Hematopoietic multipotent progenitor cell treated with erythropoietin and hydrocortisone succinate and interleukin-3 and kit ligand, for 4 days (in vitro differentiated cells): ENCODE measurements around the gene GSX1.
A peak's percentile ranks its signal among the peaks of the same experiment; 100 is the strongest.
"Not testable (repeated sequence)": the region's sequence is repeated elsewhere in the genome, so short reads cannot be mapped to it uniquely, and the experiment has no call there.

Source experiments
- DNase-seq: peaks from one replicate; pipeline ENCODE4 v3.0.0-alpha.2; 2015

Gene GSX1

DNA sequence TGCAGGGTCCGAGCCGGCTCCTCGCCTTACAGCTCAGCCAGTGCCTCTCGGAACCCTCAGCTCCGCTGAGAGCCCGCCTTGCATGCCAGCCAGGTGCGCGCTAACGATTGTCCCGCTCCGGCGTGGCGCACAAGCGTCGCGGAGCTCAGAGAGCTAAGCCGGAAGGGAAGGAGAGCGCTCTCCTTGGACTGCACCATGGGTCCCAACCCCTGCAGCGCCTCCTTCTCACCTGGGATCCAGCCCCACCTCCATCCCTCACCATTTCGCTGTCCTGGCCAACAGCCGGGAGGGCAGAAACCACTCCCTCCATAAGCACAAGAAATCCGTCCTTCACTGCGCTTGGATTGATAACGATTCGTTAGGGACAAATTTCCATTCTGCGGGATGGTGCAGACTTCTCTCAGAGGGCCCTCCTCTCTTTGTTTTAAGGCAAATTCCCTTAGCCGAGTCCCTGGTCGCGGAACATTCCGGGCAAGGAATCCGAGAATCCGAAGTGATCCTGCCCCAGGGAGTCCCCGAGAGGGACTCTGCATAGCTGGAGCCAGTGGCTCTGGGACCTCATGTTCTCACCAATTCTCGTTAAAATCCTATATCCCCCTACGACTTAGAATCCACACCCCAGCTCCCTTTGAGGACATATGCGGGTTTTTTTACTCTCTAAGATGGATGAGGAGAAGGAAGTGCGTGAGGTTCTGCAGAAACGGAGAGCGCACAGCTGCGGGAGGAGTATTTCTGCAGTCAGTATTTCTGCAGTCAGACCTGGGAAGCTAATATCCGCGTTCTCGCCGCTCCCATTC lies 2.8 kb downstream of the GSX1 start:
- no peak for DNase-seq

DNA sequence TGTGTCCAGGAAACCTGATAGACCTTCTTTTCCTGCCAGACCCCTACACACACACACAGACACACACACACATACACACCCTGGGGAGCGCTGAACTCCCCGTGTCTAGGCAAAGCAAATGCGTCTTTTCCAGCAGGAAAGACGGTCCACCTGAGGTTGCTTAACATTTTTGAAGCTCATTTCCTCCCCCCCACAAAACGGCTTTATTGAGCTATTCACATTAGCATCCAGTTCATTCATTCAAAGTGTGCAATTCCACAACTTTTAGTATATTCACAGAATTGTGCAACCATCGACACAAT lies 3.4 kb downstream of the GSX1 start:
- DNase-seq, result no peak

DNA sequence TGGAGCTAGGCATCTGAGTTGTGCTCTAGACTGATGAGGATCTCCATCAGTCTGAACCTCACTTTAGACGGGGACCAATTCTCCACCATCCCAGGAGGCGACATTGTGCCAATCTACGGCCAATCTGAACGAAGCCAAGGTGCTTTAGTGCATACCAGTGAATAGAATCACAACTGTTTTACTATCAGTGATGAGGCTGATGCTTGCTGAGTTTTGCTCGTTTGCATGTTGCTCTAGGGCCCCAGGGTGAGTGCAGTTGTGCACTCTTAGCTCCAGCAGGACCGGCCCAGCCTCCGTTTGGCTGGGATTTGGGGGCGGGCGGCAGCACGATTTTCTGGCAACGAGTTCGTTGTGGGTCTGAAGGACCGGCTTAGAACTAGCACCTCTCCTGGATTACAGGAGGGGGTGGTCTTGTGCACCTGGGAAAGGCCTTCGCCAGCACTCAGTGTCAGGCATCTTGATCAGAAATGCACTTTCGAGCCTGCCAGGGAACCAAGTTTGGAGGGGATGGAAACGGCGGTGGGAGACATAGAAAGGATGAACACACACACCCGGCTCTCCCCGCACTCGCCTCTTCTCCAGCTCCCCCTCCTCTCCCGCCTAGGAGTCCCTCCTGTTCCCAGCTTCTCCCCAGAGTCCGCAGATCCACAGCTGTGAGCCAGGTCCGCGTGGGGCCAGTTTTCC lies 4.4 kb downstream of the GSX1 start:
- DNase-seq, result no peak

DNA sequence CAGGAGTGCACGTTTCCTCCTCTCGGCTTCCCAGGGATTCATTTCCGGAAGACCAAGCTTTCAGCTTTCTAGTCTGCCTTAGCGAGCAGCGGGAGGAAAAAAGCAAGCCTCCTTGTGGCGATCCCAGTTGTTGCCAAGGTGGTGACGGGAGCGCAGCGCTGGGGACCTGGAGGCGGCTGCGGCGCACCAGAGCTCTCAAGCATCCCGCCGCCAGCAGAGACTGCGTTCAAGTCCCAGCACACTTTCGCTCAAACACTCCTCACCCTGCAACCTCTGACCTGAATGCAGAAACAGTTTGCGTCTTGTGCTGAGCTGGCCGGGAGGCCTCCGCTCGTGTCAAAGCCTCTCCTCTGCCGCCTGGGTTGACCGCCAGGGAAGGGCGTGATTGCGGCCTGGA lies 4.9 kb downstream of the GSX1 start:
- peak; percentile 18 for DNase-seq

DNA sequence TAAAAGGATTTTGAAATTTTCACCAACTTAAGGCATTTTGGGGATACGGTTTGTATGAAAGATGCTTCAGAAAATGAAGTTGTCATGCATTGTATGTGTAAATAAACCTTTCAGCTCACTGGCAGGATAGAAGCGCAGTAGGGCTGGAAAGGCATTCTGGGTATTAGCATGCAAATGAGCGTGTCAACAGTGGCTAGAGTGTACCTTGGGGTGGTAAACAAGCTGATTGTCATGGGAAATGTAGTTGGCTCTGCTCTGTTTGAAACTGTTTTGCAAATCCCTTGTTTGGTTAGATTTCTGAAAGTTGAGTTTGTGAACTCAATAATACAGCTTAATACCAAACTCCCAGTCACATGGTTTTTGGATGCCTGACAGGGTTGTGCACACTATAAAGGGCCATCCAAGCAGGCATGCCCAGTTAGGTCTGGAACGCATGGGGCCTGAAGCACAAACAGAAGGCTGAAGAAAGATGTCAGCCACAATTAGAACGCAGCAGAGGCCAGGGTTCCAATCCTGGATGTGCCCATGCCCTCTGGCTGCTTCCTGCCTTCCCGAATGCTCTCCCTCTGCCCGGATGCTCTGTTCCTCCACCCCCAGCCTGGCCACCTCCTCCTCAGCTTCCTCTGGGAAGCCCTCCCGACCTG lies 14.6 kb downstream of the GSX1 start:
- DNase-seq, result no peak

DNA sequence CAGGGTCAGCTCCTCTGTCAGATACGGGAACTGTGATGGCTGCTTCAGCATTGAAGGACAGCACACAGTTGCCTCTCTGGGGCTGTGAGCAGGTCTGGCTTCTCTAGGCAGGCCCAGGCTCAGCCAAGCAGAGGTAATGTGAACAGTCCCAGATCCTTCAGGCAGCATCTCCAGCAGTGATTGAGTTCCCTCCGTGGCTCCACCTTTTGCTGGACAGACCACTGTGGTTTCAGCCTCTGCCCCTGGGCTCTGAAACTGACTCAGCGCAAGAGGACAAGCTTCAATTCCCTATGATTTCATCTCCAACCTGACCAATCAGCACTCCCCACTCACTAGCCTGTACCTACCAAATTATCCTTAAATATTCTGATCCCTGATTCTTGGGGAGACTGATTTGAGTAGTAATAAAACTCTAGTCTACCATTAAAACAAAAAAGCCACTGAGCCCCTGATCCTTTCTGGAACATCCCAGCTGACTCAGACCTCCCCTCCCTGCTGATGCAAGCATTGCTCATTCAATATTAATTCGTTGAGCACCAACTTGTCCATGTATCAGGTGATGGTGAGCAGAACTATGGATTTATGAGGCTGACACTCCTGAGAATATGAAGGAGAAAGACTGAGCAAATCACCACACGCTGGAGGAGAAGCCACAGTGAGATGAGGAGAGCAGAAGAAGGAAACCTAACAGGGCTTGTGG lies 16.7 kb downstream of the GSX1 start:
- no peak for DNase-seq

DNA sequence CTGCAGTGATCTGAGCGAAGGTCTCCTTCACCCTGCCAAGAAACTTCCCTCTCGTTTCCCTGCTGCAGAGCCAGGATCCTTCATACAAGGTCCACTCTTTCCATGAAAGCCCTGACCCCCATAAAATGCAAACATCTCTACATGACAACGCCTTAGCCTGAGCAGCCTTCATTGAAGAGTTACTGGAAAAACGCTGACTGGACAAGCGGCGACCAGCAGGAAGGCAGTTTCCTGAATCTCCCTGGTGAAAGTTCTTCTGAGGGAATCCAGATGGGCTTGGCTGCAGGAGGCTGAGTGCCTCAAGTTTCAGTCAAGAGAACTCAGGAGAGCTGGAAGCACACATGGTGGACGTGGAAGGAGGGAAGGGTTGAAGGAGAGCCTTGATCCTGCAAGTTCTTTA lies 17.7 kb downstream of the GSX1 start:
- no peak for DNase-seq

DNA sequence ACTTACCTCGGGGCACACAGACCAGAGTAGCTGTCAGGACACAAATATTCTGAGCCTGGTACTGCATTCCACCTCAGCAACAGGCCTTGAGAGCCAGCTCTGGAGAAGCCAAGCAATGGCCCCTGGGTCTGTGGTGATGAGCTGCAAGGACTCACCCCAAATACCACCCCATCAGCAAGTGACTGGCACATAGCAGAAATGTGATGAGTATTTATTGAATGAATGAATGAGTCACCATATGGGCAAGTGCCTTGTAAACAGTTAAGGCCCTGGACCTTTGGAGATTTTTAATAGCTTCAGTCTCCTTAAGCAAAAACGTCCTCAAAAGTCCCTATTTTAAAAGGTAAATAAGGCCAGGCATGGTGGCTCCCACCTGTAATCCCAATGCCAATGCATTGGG lies 18.2 kb downstream of the GSX1 start:
- no peak for DNase-seq

DNA sequence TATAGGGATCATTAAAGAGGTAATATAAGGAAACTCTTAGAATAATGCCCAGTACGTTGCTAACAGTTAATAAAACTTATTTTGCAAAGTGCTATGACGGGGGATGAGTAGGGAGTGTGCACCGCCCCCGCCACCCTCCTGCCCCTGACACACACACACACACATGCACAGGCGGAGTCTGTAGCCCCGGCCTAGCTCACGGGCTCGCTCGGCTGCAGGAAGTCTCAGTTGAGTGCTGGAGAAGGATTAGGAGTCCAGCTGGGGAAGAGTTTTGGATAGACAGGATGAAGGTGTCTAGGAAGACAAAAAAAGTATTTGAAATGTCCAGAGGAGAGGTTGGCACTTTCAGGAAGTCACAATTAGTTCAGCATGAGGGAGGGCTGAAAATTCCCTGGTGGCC lies 21.5 kb downstream of the GSX1 start:
- DNase-seq, result no peak

DNA sequence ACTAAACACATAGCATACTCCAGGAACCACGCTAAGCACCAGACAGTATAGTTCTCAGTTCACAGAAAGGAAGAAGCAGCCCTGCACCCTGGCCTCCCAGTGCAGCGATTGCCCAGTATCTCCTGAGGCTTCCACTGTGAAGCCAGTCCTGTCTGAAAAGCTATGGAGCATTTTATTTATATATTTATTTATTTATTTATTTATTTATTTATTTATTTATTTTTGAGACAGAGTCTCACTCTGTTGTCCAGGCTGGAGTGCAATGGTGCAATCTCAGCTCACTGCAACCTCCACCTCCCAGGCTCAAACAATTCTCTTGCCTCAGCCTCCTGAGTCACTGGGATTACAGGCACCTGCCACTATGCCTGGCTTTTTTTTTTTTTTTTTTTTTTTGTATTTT lies 25.5 kb downstream of the GSX1 start:
- not testable (repeated sequence) for DNase-seq

DNA sequence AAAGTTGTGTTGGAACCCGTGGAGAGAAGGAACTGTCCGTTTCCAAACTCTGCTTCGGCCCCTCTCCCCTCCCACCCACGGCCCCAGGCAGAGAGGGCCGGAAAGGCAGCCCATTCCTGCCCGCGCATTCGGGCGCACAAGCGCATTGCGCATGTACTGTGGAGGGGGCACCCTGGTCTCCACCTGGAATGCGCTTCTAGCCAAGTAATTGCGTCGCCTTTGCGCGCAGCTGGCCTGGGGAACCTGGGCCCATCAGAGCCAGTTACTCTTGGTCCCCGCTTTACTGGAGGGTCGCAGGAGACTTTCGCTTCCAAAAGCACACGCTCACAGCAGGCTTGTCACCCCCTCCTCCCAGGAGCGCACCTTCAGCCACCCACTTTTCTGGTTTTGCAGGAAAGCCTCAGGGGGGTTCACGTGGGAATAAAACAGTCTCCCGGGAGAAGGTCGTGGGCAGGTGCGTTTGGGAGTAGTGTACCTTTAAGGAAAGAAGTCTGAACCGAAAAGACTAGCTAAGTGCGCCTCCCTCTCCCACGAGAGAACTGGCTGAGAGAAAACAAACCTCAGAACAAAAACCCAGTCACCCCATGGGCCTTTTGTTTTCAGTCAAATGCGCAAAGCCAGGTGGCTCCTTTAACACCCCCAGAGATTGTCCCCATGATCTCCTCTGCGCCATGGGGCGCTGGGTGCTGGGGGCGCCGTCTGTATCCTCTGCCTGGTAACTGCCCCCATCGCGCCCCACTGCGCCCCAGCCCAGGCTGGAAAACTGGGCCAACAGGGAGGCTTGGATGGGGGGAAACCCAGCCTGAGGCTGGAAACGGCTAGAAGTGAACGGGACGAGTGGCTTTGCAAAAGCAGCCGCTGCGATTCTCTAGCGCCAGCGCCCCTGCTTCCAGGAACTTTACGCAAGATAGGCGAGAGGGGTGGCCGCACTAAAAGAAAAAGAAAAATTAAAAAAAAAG lies 28.5 kb downstream of the GSX1 start:
- no peak for DNase-seq

DNA sequence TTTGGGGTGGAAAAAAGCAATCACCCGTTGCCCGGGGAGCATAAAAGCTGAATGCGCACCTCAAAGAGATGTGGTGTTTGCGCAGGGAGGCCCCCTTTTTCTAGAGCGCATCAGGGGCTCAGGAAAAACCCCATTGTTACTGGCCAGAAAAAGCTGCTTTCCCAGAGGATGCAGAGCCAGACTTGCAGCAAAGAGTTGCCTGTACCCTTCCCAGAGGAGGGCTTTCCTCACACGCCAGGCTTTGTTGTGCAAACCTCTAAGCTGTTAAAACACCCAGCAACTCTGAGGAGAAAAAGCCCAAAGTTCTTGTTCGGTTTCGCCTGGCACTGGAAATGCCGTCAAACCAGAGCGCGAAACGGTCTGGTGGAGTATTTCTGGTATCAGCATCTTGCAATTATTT lies 29.3 kb downstream of the GSX1 start:
- no peak for DNase-seq

DNA sequence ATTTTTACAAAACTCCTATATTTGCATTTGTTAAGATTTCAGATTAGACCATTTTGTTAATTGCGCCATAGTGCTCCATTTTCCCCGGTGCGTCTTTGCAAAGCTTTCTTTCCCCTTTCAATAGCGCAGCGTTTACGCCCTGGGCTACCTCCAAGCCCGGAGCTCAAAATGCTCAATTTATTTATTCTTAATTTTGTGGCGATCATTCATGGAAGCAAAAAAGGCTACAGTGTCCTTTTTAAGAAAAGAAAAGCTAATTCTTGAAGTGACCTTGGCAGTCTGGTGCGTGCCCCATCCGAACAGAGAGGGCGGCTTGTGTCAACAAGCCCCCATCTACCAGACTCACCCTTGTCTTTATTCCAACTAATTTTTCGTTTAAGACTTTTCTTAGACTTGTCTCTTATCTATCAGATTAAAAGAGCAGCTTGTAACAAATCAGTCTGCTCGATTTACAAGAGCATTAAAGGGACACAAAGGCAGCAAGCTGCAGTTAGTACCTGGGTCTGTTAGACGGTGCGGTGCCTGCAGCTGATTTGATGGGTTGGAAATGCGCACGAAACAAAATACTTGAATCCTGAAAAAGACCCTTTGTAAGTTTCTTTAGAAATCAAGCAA lies 30.1 kb downstream of the GSX1 start:
- no peak for DNase-seq

DNA sequence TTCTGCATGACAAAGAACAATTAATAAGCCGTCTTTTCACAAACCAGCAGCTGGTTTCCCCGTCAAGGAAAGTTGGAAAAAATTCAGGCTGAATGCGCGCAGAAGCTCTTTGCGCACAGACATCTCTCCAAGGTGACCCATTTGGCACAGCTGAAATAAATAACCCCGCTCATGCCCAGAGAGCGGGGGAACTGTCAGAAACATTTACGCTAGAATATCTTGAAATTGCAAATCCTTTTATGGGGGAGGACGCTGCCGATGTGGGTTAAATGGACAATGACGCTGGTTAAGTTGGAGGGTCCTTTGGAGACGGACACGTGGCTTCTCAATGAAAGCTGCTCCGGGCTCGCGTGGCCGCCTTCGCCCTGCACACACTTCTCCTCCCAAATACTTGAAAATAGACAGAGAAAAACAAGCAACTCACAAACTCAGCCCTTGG lies 30.6 kb downstream of the GSX1 start:
- DNase-seq, result no peak

DNA sequence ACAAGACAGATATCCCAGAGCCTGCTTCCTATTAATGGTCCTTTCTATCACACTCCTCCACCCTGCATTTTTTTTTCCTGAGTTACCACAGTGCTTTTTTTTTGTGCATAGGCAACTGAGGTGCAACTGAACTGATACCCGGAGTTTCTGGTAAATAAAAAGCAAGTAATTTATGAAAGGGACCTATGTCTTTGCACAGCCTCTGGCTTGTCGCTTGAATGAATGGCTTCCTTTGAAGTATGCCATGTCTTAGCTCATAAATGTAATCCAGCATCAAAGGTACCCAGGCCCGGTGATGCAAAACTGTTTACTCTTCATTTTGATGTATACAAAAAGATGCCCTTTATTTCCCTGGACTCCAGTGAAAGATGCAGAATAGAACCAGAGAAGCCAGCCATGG lies 31.8 kb downstream of the GSX1 start:
- DNase-seq, result no peak

DNA sequence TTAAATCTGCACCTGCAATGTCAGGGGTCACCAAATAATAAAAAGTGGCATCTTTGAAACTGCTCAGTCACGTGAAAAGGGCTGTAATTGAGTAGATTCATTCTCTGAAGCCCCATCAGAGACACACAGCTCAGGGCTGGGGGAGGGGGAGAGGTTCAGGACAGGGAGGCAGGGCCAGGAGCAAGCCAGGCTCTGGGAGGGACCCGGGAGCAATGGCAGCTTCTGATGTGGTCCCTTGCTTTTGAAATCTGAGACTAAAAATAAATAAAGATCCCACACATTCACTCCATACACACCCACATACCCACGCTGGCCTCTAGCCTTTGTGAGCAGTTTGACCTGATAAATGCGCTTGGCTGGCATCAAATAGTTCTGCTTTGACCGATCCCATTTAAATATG lies 32.8 kb downstream of the GSX1 start:
- DNase-seq, result no peak

DNA sequence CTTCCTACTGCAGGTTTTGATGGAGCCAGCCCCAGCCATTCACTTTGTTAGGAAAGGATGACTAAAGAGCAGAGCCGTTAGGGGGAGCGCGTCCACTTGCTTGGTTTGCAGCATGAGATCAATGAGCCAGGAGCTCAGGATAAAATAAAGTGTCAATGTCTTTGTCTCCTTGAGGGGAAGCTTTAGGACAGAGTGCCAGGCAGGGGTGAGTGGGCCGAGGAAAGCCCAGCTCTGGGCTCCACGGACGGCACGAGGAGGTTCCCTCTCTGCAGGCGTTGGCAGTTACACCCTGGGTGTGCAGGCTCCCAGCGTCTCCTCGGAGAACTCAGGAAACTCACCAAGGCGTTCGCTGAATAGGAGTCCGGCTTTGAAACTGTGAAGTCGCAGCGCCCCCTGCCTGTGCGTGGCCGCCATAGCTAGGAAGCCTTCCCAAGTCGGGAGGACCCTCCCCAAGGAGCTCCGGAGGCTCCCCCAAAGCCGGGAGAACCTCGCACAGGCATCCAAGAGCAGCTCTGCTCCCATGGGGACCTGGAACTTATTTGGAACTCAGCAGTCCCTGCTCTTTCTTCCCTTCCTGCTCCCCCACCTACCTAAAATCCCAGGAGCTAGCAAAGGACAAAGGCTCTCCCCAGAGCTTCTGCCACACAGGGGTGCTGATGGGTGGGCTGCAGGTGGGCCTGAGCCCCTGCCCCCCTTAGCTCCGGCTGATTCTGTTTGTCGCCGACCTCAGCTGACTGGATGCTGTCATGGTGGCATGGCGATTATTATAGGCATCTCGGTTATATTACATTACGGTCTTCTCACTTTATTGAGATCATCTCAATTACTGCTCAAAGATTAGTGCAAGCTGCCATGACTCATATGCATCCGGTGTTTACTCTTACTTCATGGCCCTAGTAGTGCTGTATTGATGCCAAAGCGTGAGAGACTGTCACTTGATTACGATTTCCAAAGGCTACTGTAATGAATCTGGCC lies 34.4 kb downstream of the GSX1 start:
- DNase-seq, result peak; percentile 88

DNA sequence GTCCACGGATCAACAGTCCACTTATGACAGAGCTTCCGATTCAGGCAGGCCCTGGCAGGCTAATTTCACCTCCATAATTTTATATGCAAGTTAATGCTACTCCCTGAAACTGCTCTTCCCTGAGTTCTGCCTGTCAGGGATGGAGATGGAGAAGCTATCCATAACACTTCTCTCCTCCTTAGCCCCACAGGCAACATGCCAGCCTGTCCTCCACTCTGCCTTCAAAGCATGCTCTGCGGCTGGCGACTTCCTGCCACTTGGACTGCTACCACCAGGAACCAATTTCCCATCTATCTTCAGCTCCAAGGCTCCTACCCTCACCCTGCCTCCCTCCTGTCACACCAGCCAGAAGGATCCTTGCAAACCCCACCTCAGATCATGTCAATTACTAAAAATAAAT lies 35.4 kb downstream of the GSX1 start:
- no peak for DNase-seq

DNA sequence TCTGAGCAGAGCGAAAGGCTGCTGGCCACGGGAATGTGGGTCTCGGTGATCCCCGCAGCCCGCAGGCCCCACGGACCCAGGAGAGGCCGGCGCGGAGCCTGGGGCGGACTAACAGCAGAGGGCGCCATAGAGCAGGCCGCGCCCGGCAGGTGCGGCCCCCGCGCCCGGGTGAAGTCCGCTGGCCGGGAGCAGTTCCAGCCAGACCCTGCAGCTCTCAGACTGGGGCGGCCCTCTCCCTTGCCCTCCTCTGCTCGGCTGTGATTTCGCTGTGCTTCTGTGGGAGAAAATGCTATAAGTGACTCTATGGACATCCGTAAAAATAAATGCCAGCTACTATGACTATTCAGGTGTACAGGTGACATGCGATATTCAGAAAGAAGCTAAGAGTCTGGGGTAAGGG lies 37.7 kb downstream of the GSX1 start:
- peak; percentile 65 for DNase-seq

DNA sequence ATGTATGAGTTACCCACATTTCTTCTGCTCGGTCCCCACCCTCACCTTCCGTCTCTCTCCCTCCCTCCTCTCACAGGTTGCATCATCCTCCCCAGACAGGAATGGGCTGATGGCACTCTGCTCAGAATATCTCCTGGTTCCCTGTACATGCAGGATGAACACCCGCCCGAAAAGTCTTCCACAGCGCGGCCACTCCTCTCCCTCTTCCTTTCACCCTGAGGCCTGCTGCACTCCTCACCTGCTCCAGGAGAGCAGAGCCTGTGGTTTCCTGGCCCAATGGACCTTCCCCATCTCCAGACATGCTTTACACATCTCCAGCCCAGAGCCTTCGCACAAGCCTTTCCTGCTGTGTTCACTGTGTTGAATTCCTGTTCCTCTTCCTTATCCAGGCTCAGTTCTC lies 40.9 kb downstream of the GSX1 start:
- DNase-seq, result no peak

DNA sequence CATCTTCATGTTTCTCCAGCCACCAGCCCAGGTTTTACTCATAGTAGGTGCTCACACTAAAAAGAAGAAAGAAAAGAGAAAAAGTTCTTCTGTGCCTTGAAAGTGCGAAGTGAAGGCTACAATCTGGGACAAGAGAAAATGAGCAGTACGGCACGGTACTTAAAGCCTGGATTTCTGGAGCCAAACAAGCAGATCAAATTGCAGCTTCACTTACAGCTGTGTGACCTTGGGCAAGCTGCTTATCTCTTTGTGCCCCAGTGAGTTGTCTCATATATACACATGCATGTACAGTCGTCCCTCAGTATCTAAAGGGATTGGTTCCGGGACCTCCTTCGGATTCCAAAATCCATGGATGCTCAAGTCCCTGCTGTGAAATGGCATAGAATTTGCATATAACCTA lies 41.8 kb downstream of the GSX1 start:
- no peak for DNase-seq
